Memory B cell (primary cell): ENCODE data around the gene IFIT2.
"Not testable (repeated sequence)": the region's sequence is repeated elsewhere in the genome, so short reads cannot be mapped to it uniquely, and the experiment has no call there.

Experiments
- ATAC-seq: fragments of 150-1000 bp; cut with Tn5 transposase; 2 replicates; pipeline ENCODE4 v1.10.0; 2021; ENCODE audit warnings: low read depth, mild to moderate bottlenecking, moderate library complexity
- DNase-seq, 2 donors: peaks; one replicate each; pipeline ENCODE4 v3.0.0; 2022; ENCODE audit warnings: low spot score in 2 of 2
- H3K27ac Mint-ChIP-seq: one replicate; pipeline ENCODE4 v1.8.0; 2022; ENCODE audit warnings: mild to moderate bottlenecking, moderate library complexity, mixed read lengths
- H3K27me3 Mint-ChIP-seq: one replicate; pipeline ENCODE4 v1.8.0; 2022; ENCODE audit warnings: mixed read lengths
- H3K36me3 Mint-ChIP-seq: one replicate; pipeline ENCODE4 v1.8.0; 2022; ENCODE audit warnings: mild to moderate bottlenecking, mixed read lengths
- H3K4me1 Mint-ChIP-seq: one replicate; pipeline ENCODE4 v1.8.0; 2022; ENCODE audit warnings: mixed read lengths
- H3K4me3 Mint-ChIP-seq: one replicate; pipeline ENCODE4 v1.8.0; 2022; ENCODE audit warnings: mild to moderate bottlenecking, moderate library complexity, mixed read lengths
- H3K9me3 Mint-ChIP-seq: one replicate; pipeline ENCODE4 v1.8.0; 2022; ENCODE audit warnings: mixed read lengths

IFIT2 gene

DNA sequence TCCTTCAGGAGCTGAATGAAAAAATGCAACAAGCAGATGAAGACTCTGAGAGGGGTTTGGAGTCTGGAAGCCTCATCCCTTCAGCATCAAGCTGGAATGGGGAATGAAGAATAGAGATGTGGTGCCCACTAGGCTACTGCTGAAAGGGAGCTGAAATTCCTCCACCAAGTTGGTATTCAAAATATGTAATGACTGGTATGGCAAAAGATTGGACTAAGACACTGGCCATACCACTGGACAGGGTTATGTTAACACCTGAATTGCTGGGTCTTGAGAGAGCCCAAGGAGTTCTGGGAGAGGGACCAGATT, 5.4 kb downstream of the IFIT2 start:
- Mint-ChIP-seq H3K4me1 (peaks cover 33% of the 10 kb centered on the region), H3K27ac (peak overlapping the region; percentile 28), H3K9me3 (no peaks in the 10 kb centered on the region), H3K27me3 (no peaks in the 10 kb centered on the region), H3K4me3 (no peak overlapping the region), H3K36me3 (peaks cover 43% of the 10 kb centered on the region)
- DNase-seq (no peak), ATAC-seq (no peak)

DNA sequence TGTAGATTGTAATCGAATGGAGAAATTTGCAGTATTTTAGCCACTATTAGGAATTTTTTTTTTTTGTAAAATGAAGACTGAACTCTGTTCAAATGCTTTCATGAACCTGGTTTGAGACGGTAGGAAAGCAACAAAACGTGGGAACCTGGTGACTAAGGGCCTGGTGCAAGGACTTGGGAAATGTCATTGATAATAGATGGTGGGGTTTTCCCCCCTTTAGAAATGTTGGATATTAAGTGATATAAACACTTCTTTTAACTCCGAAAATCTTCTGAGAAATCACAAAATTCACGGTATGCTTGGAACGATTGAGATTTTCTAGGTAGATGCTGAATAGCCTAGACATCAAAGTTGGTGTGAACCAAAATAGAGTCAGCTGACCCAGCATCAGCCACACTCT, 6.4 kb downstream of the IFIT2 start:
- Mint-ChIP-seq H3K27me3 (no peaks in the 10 kb centered on the region), H3K9me3 (no peaks in the 10 kb centered on the region), H3K4me1 (peaks cover 26% of the 10 kb centered on the region), H3K4me3 (no peak overlapping the region), H3K27ac (no peak overlapping the region), H3K36me3 (peaks cover 43% of the 10 kb centered on the region)
- DNase-seq, result no peak
- no peak for ATAC-seq

DNA sequence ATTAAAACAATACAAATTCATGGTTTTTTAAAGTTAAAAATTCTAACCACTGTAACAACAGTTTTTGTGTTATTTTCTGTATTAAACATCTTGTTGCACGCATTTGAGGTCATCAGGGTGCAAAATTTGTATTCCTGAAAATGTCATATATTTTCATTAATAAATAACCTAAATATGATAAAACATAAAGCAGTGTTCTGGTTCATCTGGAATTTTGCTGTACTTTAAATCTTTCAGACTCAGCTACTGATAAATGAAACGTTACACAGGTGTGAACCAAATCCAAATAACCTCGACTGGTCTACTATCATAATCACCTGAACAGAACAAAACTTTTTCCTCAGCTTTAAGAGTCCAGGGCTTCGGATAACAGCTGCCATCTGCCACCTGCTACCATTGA, 6.9 kb downstream of the IFIT2 start:
- Mint-ChIP-seq H3K4me1 (peaks cover 23% of the 10 kb centered on the region), H3K27me3 (no peaks in the 10 kb centered on the region), H3K4me3 (no peak overlapping the region), H3K9me3 (no peaks in the 10 kb centered on the region), H3K27ac (no peak overlapping the region), H3K36me3 (peaks cover 43% of the 10 kb centered on the region)
- DNase-seq (no peak), ATAC-seq (no peak)

DNA sequence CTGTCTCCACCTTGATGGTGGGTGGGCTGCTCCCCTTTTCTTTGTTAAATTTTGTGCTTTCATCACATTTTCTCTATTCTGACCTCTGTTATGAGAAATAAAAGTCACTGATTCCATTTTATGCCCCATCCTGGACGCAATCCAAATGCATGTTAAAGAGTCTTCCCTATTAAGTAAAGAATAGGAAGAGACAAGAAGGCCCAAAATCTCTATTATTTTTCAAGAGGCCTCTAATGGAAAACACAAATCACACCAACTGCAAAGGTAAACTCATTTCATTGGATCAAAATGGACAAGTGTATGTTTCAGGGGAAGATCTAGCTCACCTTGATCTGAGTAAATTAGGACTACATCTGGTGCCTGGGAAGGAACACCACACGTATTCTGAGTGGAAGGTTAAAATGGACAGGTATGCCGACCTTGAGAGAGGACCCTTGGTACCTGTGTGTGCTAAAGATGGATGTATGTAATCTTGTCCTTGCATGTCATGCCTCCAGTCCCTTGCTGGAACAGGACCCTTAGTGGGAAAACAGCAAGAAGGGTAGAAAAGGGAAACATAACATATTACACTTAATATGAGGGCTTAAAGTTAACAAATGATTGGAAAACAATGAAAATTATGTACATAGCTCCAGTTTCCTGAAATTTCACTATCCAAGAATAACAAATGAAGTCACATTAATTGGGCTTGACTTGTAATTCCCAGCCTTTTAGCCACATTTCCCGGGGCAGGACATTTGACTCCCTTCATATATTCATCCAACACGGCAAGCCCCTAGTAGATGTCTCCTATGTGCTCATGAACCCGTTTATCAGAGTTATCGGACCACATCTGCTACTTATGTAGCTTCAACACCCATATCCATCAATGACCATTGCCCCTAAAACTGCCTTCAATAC, 7.6 kb downstream of the IFIT2 start:
- no peak for DNase-seq
- H3K9me3 Mint-ChIP-seq, result no peaks in the 10 kb centered on the region
- H3K27ac Mint-ChIP-seq, result no peak overlapping the region
- H3K36me3 Mint-ChIP-seq, result peaks cover 40% of the 10 kb centered on the region
- no peak overlapping the region for H3K4me3 Mint-ChIP-seq
- ATAC-seq, result no peak
- peaks cover 16% of the 10 kb centered on the region for H3K4me1 Mint-ChIP-seq
- no peaks in the 10 kb centered on the region for H3K27me3 Mint-ChIP-seq

DNA sequence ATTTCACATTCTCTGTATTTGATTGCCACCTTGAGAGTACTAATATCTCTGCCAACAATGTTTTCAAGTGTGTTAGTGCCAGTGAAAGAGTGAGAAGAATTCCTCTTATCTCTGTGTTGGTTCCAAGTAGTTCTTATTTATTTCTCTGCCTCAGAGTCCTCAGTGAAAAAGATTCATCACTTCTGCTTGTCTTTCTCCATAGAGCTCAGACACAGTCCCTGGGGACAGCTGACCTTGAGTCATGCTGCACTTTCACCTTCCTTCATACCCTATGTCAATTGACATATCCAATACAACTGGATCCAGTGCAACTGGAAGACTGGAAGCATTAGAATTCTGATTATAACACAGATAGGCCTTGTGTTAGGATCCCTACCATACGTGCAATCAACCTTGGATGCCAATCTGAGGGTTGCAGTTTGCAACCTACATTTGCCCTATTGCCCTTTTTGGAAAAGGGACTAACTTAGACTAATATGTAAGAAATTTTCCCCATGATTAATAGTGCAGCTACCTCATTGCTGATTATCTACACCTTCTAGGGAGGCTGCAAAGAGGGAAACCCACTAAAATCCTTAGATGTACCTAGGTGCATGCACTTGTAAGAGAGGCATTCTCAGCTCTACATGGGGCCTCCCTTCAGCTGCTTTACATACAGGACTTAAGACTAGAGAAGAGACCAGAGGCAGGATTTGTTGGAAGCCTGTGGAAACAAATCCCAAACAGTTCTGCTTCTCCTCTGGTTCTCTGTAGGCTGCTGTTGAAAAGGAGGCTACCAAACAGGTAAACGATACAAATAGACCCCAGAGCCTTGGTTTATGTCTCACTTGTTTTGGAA, 8.4 kb downstream of the IFIT2 start:
- peaks cover 36% of the 10 kb centered on the region for H3K36me3 Mint-ChIP-seq
- DNase-seq, result no peak

DNA sequence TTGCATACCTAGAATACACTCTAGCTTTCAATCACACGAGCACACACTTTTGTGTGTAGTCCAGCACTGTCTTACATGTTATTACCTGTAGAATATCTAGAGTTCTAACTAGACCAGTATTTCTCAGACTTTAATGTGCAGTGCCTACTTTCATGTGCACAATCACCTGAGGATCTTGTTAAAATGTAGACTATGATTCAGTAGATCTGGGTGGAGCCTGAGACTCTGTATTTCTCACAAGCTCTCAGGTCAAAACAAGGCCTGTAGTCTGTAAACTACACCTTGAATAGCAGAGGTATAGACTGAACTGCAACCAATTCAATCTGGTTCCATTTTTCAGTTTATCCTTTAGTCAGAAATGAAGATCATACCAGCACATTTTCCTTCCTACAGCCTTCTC, 11.1 kb downstream of the IFIT2 start:
- Mint-ChIP-seq H3K4me1 (peaks cover 5% of the 10 kb centered on the region), H3K36me3 (peaks cover 16% of the 10 kb centered on the region), H3K9me3 (peaks cover 1% of the 10 kb centered on the region), H3K27me3 (no peaks in the 10 kb centered on the region), H3K27ac (no peak overlapping the region), H3K4me3 (no peak overlapping the region)
- ATAC-seq (no peak), DNase-seq (no peak)

More for the DNA sequence above, 8.4 kb downstream of the IFIT2 start:
- peaks cover 12% of the 10 kb centered on the region for H3K4me1 Mint-ChIP-seq
- H3K4me3 Mint-ChIP-seq, result no peak overlapping the region
- no peaks in the 10 kb centered on the region for H3K27me3 Mint-ChIP-seq
- H3K9me3 Mint-ChIP-seq, result no peaks in the 10 kb centered on the region
- no peak for ATAC-seq
- H3K27ac Mint-ChIP-seq, result no peak overlapping the region

DNA sequence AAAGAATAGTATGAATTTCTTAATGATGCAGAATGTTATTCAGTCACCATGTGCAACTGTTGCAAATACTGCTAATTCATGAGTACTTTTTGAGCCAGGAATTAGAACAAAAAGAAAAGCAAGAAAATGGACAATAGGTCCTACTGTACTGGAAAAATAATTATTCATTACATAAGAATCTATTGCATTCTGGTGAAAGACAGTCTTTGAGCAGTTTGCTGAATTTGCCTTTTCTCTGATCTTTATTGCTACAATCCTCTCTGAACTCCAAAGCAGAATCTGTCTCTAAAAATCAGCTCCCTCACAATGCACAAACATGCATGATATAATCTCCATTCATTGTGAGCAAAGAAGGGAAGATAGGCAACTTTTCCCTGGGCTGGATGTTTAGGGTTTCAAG, 12.8 kb downstream of the IFIT2 start:
- peaks cover 8% of the 10 kb centered on the region for H3K36me3 Mint-ChIP-seq
- no peak overlapping the region for H3K27ac Mint-ChIP-seq
- no peak for DNase-seq
- H3K4me1 Mint-ChIP-seq, result peaks cover 5% of the 10 kb centered on the region
- no peaks in the 10 kb centered on the region for H3K27me3 Mint-ChIP-seq
- H3K9me3 Mint-ChIP-seq, result peaks cover 5% of the 10 kb centered on the region
- ATAC-seq, result no peak
- H3K4me3 Mint-ChIP-seq, result no peak overlapping the region

DNA sequence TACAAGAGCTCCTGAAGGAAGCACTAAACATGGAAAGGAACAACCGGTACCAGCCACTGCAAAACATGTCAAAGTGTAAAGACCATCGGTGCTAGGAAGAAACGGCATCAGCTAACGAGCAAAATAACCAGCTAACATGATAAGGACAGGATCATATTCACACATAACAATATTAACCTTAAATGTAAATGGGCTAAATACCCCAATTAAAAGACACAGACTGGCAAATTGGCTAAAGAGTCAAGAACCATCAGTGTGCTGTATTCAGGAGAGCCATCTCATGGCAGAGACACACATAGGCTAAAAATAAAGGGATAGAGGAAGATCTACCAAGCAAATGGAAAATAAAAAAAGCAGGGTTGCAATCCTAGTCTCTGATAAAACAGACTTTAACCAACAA, 16.2 kb downstream of the IFIT2 start:
- not testable (repeated sequence) for DNase-seq, H3K36me3 Mint-ChIP-seq, H3K27ac Mint-ChIP-seq, H3K4me3 Mint-ChIP-seq, ATAC-seq, H3K4me1 Mint-ChIP-seq, H3K9me3 Mint-ChIP-seq, H3K27me3 Mint-ChIP-seq

DNA sequence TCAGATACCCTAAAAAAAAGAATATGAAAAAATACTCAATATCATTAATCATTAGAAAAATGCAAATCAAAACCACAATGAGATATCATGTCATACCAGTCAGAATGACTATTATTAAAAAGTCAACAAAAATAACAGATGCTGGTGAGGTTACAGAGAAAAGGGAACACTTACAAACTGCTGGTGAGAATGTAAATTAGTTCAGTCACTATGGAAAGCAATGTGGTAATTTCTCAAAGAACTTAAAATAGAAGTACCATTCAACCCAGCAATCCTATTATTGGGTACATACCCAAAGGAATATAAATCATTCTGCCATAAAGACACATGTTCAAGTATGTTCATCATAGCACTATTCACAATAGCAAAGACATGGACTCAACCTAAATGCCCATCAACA, 23.2 kb downstream of the IFIT2 start:
- ATAC-seq, DNase-seq, H3K27me3 Mint-ChIP-seq, H3K9me3 Mint-ChIP-seq, H3K4me3 Mint-ChIP-seq, H3K27ac Mint-ChIP-seq, H3K36me3 Mint-ChIP-seq: not testable (repeated sequence)
- H3K4me1 Mint-ChIP-seq, result peaks cover 28% of the 10 kb centered on the region

DNA sequence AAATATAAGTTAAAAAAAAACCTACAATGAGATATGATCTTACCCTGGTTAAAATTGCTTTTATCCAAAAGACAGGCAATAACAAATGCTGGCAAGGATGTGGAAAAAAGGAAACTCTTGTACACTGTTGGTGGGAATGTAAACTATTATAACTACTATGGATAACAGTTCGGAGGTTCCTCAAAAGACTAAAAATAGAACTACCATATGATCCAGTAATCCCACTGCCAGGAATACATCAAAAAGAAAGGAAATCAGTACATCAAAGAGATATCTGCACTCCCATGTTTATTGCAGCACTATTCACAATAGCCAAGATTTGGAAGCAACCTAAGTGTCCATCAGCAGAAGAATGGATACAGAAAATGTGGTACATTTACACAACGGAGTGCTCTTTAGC, 24.0 kb downstream of the IFIT2 start:
- Mint-ChIP-seq H3K27ac (peak overlapping the region; percentile 40), H3K4me1 (peaks cover 31% of the 10 kb centered on the region)
- not testable (repeated sequence) for DNase-seq, H3K4me3 Mint-ChIP-seq, ATAC-seq, H3K9me3 Mint-ChIP-seq, H3K27me3 Mint-ChIP-seq, H3K36me3 Mint-ChIP-seq

DNA sequence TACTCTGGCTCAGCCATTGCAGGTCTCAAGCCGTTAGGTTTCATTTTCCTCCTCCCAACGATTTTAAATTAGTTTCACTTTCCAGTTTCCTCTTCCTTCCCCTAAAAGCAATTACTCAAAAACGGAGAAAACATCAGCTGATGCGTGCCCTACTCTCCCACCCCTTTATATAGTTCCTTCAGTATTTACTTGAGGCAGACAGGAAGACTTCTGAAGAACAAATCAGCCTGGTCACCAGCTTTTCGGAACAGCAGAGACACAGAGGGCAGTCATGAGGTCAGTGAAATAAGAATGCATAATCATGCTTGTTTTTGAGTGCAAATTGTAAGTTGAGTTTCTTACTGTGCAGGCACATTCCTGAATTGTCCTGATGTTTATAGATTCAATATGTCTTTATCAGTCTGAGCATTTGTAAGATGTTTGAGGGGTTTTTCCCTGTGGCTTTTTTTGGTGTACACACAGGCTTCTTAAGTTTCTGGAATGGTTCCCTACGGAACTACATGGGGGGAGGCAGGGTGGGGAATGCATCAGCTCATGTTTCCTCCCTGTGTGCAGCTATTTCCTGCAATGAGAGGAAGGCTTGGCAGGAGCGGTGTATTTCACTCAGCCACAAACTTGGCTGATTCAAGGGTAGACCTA, 26.1 kb downstream of the IFIT2 start, which contains the start of gene IFIT3:
Gene IFIT3, plus strand, starts transcription at position 195 of the 639 bp plus-strand sequence. Its CDS starts 77 bp downstream, at position 272.
- peak; percentile 37 for ATAC-seq
- no peak for DNase-seq
- Mint-ChIP-seq H3K4me1 (peaks cover 41% of the 10 kb centered on the region), H3K9me3 (no peaks in the 10 kb centered on the region), H3K4me3 (peak within 1 kb of the TSS; percentile 94), H3K36me3 (no peaks in the 10 kb centered on the region), H3K27me3 (no peaks in the 10 kb centered on the region), H3K27ac (peak within 1 kb of the TSS; percentile 94)

DNA sequence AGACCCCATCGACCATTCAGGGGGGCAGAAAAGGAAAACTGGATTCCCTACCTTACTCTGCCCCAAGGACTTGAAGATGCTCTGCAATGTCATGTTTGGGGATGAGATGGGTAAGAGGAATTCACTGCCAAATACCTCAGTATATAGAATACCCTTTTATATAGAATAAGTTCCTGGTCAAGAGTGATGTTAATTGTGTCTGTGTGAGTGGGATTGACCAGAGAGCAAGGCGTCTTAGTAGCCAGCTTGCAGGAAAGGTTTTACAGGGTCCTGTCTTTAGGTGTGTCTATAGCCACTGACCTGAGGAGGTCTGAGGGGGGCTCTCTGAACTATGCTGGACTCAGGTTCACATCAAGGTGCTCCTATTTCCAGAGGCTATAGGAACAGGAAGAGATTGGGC, 27.3 kb downstream of the IFIT2 start:
- Mint-ChIP-seq H3K4me1 (peaks cover 48% of the 10 kb centered on the region), H3K4me3 (no peak overlapping the region), H3K9me3 (no peaks in the 10 kb centered on the region), H3K36me3 (no peaks in the 10 kb centered on the region), H3K27me3 (no peaks in the 10 kb centered on the region), H3K27ac (peak overlapping the region; percentile 97)
- DNase-seq (no peak), ATAC-seq (no peak)

DNA sequence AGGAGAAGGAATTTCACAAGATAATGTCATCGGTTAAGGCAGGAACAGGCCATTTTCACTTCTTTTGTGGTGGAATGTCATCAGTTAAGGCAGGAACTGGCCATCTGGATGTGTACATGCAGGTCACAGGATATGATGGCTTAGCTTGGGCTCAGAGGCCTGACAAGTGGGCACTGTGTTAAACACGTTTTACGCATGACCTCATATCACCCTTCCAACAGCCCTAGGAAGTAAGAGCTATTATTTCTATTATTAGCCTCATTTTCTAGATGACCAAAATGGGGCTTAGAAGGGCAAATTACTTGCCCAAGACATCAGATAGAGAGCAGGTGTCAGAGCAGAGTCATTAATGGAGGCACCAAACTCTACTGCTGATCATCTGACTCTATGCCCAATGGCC, 28.2 kb downstream of the IFIT2 start:
- not testable (repeated sequence) for ATAC-seq, H3K36me3 Mint-ChIP-seq, H3K4me3 Mint-ChIP-seq, H3K27me3 Mint-ChIP-seq, H3K9me3 Mint-ChIP-seq, DNase-seq
- Mint-ChIP-seq H3K4me1 (peaks cover 49% of the 10 kb centered on the region), H3K27ac (peak overlapping the region; percentile 97)
